AG04450 (cell line): ENCODE measurements around the gene TNFRSF14. TPM values are rescaled to one million over a fixed set of nuclear protein-coding genes. Genes with fewer than 3 reads are reported as not detected.

Experiments used
- CTCF ChIA-PET: fragments of 300-600, 350-600 bp; formaldehyde crosslinking; extraction: SDS; loops from one replicate; lab custom pipeline; 2022; ENCODE audit warnings: antibody characterized with exemption, inconsistent platforms; lab: Charles Lee
- POLR2A ChIA-PET: fragments of 350-600 bp; formaldehyde crosslinking; extraction: SDS; loops from one replicate; lab custom pipeline; 2021; ENCODE audit warnings: antibody characterized with exemption, inconsistent platforms; lab: Yijun Ruan, JAX
- DNase-seq: peaks from one replicate; pipeline ENCODE4 v3.0.0-alpha.2; 2011; ENCODE audit warnings: low read depth, low spot score
- H3K27ac ChIP-seq: one replicate; pipeline ENCODE4 v1.5.1; 2012; ENCODE audit warnings: low read depth, low read length, control low read depth
- H3K27me3 ChIP-seq: one replicate; pipeline ENCODE4 v1.6.0; 2012; ENCODE audit warnings: low read length; ENCODE audit not compliant: control insufficient read depth, insufficient read depth
- H3K4me3 ChIP-seq: 2 replicates; pipeline ENCODE4 v1.5.1; 2011; ENCODE audit warnings: mild to moderate bottlenecking, low read depth, low read length, control low read depth
- H3K9me3 ChIP-seq: 2 replicates; pipeline ENCODE4 v1.5.1; 2012; ENCODE audit warnings: low read length; ENCODE audit not compliant: control insufficient read depth, insufficient read depth
- polyA plus RNA-seq: library from polyadenylated mRNA; depleted of rRNA; stranded (reverse); fragments of >200 nt; gene quantifications from 2 replicates; pipeline ENCODE4 v1.2.3, GENCODE V29; 2011
- TF ChIP-seq, protein P1 (sequence below): IDR thresholded peaks from 2 replicates; pipeline ENCODE4 v1.5.1; 2011; ENCODE audit warnings: low read depth, low read length, control low read depth, inconsistent platforms

TNFRSF14 gene
- polyA plus RNA-seq, 1 experiment = 5.4 TPM

DNA sequence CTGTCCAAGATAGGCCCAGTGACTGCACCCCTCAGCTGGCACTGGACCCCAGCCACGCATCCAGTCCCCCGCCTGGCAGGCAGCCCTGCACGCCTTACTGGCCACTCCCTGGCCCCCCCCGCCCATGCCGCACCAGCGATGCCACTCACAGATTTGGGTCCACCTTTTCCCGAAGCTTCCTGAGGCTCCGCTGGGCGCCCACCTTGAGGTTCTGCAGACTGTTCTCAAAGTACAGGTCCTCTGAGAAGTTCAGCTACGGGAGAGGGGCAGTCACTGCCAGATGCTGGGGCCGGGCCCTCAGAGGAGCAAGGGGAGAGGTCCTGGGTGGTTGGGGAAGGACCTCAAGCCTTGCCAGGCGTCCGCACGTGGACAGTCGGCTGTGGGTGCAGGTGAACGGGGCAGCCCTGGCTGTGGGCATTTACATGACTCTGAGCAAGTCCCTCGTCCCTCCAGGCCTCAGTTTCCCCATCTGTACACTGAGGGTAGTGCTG, 38.5 kb downstream of the TNFRSF14 start:
- Histone ChIP-seq H3K27me3 (no peaks in the 10 kb centered on the region), H3K4me3 (no peak overlapping the region), H3K9me3 (no peaks in the 10 kb centered on the region; the same call in none of the 2 replicates), H3K27ac (no peak overlapping the region)
- DNase-seq = no peak
- TF ChIP-seq, protein P1, sequence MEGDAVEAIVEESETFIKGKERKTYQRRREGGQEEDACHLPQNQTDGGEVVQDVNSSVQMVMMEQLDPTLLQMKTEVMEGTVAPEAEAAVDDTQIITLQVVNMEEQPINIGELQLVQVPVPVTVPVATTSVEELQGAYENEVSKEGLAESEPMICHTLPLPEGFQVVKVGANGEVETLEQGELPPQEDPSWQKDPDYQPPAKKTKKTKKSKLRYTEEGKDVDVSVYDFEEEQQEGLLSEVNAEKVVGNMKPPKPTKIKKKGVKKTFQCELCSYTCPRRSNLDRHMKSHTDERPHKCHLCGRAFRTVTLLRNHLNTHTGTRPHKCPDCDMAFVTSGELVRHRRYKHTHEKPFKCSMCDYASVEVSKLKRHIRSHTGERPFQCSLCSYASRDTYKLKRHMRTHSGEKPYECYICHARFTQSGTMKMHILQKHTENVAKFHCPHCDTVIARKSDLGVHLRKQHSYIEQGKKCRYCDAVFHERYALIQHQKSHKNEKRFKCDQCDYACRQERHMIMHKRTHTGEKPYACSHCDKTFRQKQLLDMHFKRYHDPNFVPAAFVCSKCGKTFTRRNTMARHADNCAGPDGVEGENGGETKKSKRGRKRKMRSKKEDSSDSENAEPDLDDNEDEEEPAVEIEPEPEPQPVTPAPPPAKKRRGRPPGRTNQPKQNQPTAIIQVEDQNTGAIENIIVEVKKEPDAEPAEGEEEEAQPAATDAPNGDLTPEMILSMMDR = no peak
- CTCF ChIA-PET = interaction anchor here (0.5 kb wide), 1 partner anchor 830 kb away, joined by 5 read pairs; no protein-coding TSS in a partner anchor
- POLR2A ChIA-PET = no interaction called here

DNA sequence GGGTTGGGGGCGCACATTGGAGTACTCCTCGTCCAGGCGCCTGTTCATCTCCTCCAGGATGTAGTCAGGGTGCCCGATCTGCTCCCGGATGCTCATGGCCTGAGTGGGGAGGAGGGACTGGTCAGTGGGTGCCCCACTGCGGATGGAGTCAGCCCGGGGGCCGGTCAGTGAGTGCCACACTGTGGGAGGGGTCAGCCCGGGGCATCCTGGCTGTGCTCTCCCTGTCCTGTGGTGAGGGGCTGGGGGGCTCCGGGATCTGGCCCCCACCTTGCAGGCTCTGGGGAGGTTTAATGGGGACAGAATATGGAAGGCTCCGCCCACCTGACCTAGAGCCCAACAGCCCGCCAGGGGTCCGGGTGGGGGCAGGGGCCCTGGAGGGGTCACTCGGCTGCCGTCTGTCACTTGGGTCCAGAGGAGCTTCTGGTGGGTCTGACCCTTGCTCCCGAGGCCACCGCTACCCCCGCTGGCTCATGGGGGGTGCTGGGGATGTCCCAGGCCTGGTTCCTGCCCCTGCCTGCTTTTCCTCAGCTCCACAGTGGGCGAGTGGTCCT, 39.2 kb downstream of the TNFRSF14 start:
- POLR2A ChIA-PET = no interaction called here
- CTCF ChIA-PET = no interaction called here
- DNase-seq = no peak
- no peak overlapping the region for H3K27ac ChIP-seq
- no peak overlapping the region for H3K4me3 ChIP-seq
- TF ChIP-seq, protein P1 = no peak
- H3K9me3 ChIP-seq = no peaks in the 10 kb centered on the region; the same call in none of the 2 replicates
- no peaks in the 10 kb centered on the region for H3K27me3 ChIP-seq

DNA sequence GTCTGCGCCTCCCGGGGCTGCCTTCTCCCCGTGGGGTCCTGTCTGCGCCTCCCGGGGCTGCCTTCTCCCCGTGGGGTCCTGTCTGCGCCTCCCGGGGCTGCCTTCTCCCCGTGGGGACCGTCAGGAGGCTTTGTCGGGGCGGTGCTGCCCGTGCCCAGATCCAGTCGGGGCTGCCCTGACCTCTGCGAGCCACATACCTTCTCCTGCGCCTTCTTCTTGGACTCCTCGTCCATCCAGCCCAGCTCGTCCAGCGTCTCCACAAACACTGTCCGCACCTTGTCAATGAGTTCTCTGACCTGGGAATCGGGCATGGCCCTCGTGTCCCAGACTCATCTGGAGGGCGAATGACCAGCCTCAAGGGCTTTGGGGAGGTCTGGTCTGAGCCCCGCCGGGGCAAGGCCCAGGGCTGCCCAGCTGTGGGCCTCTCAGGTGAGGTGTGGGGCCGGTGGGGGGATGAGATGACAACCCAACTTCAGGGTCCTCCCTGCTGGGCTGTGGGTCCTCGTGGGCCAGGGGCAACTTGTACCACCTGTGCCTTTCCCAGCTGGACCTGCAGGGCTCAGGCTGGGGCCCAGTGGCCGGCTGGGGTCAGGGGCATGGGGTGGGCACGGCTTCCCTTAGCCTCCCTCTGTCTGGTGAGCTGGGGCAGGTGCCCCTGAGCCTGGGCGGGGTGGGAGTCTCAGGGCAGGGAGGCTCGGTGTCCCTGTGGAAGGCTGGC, 39.8 kb downstream of the TNFRSF14 start:
- TF ChIP-seq, protein P1 = no peak
- ChIA-PET CTCF (no interaction called here), POLR2A (no interaction called here)
- no peak for DNase-seq
- Histone ChIP-seq H3K4me3 (no peak overlapping the region), H3K9me3 (no peaks in the 10 kb centered on the region; the same call in none of the 2 replicates), H3K27me3 (no peaks in the 10 kb centered on the region), H3K27ac (no peak overlapping the region)

DNA sequence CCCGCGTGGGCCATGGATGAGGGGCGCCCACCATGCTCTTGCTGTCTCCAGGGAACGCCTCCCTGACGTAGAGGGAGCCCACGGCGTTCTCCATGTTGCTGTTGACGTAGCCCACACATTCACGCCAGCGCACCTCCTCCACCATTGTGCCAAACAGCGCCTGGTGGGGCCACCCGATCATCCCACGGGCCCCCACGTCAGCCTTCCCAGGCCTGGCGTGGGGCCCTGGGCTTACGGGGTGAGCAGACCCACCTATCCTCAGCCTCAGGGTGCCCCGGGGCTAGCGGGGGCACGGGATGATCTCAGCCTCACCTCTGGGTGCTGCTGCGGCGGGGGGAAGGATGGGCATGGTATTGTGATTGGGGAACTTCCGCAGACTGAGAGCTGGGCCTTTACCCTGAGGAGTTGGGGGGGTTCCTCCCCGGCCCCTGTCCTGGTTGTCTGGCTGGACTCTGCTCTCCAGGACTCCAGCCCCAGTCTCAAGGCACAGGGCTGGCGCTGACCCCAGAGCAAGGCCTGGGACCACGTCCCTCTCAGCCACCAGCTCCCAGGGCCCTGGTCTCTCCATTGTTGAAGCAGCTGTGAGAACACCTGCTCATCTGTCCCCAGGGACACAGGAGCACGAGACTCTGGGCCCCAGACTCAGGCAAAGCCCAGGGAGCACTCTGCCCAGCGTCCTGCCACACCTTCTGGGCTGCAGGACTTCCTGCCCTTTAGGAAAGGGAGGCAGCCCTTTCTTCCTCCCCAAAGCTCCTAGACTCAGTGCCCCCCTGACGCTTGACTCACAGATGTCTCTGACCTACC, 40.6 kb downstream of the TNFRSF14 start:
- ChIA-PET POLR2A (no interaction called here), CTCF (no interaction called here)
- H3K27ac ChIP-seq = no peak overlapping the region
- no peak for DNase-seq
- no peaks in the 10 kb centered on the region; the same call in none of the 2 replicates for H3K9me3 ChIP-seq
- H3K4me3 ChIP-seq = no peak overlapping the region
- no peaks in the 10 kb centered on the region for H3K27me3 ChIP-seq
- TF ChIP-seq, protein P1 = no peak
